Measurements from ENCODE around the gene CELF2.

DNA sequence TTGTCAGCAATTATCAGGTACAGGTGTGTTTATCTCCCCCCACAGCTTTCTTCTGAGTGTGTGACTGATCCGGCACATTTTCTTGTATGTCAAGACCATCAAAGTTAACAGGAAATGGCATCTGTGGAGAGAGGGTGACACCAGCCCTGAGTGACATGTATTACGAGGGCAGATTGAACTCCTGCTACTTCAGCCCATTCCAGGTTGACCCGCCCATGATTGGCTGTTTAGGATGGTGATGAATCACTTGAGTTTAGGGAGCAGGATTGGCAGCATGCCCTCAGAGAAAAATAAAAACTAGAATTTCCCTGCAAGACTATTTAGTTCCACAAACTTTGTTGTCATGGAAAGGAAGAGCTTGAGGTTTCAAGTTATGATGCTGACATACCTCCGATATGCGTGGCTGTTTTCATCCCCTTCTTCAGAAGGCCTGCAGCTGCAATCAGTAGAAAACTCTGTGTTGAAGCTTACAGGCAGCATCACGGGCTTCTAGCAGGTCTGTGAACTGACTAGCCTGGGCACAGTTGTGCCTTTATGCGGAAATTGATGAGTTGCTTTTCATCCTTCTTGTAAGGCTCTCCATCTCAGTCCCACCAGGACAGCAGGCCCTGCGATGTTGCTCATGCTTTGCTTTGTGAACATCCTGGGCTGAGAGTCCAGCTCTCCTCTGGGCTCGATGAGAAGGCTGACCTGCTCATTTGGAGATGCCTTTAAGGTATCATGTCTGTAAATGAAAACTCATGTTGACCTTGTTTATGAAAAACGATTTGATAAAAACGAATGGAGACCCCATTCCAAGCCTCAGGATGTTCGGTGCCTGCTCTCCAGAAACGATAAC, 8.0 kb upstream of the CELF2 start:
- no peak for TF ChIP-seq POLR2A (IDR thresholded peaks at IDR 0.05)
- TF ChIP-seq, protein P1, sequence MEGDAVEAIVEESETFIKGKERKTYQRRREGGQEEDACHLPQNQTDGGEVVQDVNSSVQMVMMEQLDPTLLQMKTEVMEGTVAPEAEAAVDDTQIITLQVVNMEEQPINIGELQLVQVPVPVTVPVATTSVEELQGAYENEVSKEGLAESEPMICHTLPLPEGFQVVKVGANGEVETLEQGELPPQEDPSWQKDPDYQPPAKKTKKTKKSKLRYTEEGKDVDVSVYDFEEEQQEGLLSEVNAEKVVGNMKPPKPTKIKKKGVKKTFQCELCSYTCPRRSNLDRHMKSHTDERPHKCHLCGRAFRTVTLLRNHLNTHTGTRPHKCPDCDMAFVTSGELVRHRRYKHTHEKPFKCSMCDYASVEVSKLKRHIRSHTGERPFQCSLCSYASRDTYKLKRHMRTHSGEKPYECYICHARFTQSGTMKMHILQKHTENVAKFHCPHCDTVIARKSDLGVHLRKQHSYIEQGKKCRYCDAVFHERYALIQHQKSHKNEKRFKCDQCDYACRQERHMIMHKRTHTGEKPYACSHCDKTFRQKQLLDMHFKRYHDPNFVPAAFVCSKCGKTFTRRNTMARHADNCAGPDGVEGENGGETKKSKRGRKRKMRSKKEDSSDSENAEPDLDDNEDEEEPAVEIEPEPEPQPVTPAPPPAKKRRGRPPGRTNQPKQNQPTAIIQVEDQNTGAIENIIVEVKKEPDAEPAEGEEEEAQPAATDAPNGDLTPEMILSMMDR (IDR thresholded peaks at IDR 0.05) = no peak
